Sigmoid colon (tissue), 4 donors: ENCODE measurements around the gene CYP51A1.

Source experiments
- POLR2A ChIP-seq, 2 donors: fragments of 450-650 bp; IDR thresholded peaks; one replicate each; pipeline ENCODE4 v1.6.1; 2016; ENCODE audit warnings: antibody characterized with exemption in 2 of 2, mild to moderate bottlenecking in 2 of 2, moderate library complexity in 2 of 2
- POLR2AphosphoS5 ChIP-seq, 4 donors: sonication (generic); formaldehyde crosslinking; IDR thresholded peaks; one replicate each; pipeline ENCODE4 v1.6.1; 2017; ENCODE audit warnings: antibody characterized with exemption in 4 of 4
- TF ChIP-seq, protein P1 (sequence below), 4 experiments: fragments of 450-650 bp in 3 of 4; fragments of 200-600 bp in 1 of 4; IDR thresholded peaks; one replicate each; pipeline ENCODE4 v1.5.1; 2016 to 2019; ENCODE audit warnings: antibody characterized with exemption in 4 of 4, mild to moderate bottlenecking in 3 of 4, moderate library complexity in 2 of 4

DNA sequence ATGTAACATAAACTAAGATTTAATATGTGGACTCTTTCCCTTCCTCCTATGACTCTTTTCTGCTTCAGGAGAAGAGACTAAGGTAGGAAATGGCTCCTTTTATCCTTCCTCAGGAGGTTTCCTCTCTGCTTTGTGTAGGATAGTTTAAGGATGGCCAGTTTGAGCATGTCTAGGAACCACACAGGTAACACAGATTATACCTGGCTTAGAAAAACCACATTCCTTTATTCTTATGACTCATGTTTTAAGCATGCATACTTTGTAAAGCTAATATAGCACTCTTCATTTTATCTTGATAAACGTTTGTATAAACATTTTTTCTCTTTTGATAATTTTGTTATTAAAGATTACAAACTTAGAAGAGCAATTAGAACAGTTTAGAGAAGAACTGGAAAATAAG, 57.8 kb downstream of the CYP51A1 start:
- TF ChIP-seq POLR2AphosphoS5 (IDR thresholded peaks at IDR 0.05), result no peak
- TF ChIP-seq, protein P1, sequence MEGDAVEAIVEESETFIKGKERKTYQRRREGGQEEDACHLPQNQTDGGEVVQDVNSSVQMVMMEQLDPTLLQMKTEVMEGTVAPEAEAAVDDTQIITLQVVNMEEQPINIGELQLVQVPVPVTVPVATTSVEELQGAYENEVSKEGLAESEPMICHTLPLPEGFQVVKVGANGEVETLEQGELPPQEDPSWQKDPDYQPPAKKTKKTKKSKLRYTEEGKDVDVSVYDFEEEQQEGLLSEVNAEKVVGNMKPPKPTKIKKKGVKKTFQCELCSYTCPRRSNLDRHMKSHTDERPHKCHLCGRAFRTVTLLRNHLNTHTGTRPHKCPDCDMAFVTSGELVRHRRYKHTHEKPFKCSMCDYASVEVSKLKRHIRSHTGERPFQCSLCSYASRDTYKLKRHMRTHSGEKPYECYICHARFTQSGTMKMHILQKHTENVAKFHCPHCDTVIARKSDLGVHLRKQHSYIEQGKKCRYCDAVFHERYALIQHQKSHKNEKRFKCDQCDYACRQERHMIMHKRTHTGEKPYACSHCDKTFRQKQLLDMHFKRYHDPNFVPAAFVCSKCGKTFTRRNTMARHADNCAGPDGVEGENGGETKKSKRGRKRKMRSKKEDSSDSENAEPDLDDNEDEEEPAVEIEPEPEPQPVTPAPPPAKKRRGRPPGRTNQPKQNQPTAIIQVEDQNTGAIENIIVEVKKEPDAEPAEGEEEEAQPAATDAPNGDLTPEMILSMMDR (IDR thresholded peaks at IDR 0.05), result no peak
- no peak for TF ChIP-seq POLR2A (IDR thresholded peaks at IDR 0.05)
